Central memory CD8-positive, alpha-beta T cell (primary cell): ENCODE data around the gene CHL1.

ENCODE experiments used
- ATAC-seq: fragments of 150-1000 bp; cut with Tn5 transposase; replicated peaks from 2 replicates; pipeline ENCODE4 v1.10.0; 2022; ENCODE audit warnings: mild to moderate bottlenecking, moderate FRiP score, moderate number of reproducible peaks; ENCODE audit not compliant: poor library complexity, severe bottlenecking; ENCODE audit errors: extremely low read depth
- DNase-seq, 2 donors: peaks; one replicate each; pipeline ENCODE4 v3.0.0; 2021; ENCODE audit warnings: low spot score in 2 of 2
- H3K27ac Mint-ChIP-seq: one replicate; pipeline ENCODE4 v1.8.0; 2022; ENCODE audit warnings: low read depth, mild to moderate bottlenecking, moderate library complexity, mixed read lengths
- H3K27me3 Mint-ChIP-seq: one replicate; pipeline ENCODE4 v1.8.0; 2022; ENCODE audit warnings: mixed read lengths
- H3K36me3 Mint-ChIP-seq: one replicate; pipeline ENCODE4 v1.8.0; 2022; ENCODE audit warnings: mild to moderate bottlenecking, moderate library complexity, mixed read lengths; ENCODE audit not compliant: insufficient read depth
- H3K4me1 Mint-ChIP-seq: one replicate; pipeline ENCODE4 v1.8.0; 2022; ENCODE audit warnings: mixed read lengths
- H3K4me3 Mint-ChIP-seq: one replicate; pipeline ENCODE4 v1.8.0; 2022; ENCODE audit warnings: mild to moderate bottlenecking, moderate library complexity, mixed read lengths
- H3K9me3 Mint-ChIP-seq: one replicate; pipeline ENCODE4 v1.8.0; 2022; ENCODE audit warnings: mixed read lengths

CHL1 gene

DNA sequence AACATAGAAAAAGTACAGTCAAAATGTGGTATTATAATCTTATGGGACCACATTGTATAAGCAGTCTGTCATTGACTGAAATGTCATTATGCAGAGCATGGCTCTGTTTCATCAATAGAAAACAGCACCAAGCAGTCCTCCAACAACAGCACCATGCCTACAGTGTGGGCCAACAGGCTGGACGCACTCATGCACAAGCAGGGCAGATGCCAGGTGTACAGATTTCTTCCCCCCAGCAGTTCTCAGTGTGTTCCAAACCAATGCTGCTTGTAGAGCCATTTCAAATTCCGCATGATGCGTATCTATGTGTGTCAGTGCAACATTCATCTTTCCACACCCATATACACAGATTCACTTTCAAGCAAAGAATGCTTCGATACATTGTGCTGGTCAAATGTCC is 253.1 kb downstream of the CHL1 start:
- ATAC-seq (no peak), DNase-seq (no peak)
- Mint-ChIP-seq H3K27ac (no peak overlapping the region), H3K4me1 (no peaks in the 10 kb centered on the region), H3K36me3 (no peaks in the 10 kb centered on the region), H3K4me3 (no peak overlapping the region), H3K9me3 (peaks cover 30% of the 10 kb centered on the region), H3K27me3 (no peaks in the 10 kb centered on the region)

DNA sequence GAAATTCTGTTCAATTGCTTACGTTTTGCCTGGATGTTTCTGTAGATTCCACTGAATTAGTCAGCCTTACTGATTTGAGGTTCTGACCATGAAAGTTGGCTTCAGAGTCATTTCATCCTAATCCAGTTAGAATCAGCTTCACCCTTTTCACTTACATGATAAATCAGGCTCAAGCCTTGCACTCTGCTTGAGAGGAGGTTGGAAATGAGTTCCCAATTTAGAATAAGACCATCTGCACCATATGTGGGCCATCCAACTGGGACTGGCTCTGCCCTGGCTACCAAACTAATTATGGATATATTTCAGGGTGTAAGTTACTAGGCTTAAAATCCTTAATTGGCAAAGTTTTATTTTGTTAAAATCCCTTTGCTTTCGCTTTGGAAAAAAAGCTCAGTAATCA is 255.7 kb downstream of the CHL1 start:
- DNase-seq (no peak), ATAC-seq (no peak)
- Mint-ChIP-seq H3K4me1 (no peaks in the 10 kb centered on the region), H3K27ac (no peak overlapping the region), H3K4me3 (no peak overlapping the region), H3K27me3 (no peaks in the 10 kb centered on the region), H3K9me3 (peaks cover 21% of the 10 kb centered on the region), H3K36me3 (no peaks in the 10 kb centered on the region)

- DNase-seq (no peak), ATAC-seq (no peak)
- Mint-ChIP-seq H3K9me3 (peaks cover 17% of the 10 kb centered on the region), H3K4me3 (no peak overlapping the region), H3K27me3 (no peaks in the 10 kb centered on the region), H3K27ac (no peak overlapping the region), H3K36me3 (no peaks in the 10 kb centered on the region), H3K4me1 (no peaks in the 10 kb centered on the region)
Measured at GRCh38 chr3:453106-453505, 256.5 kb downstream of the CHL1 start.

GRCh38 chr3:454986-455385 is 258.4 kb downstream of the CHL1 start:
- H3K4me1 Mint-ChIP-seq: no peaks in the 10 kb centered on the region
- ATAC-seq (no peak), DNase-seq (no peak)
- H3K9me3 Mint-ChIP-seq: peaks cover 8% of the 10 kb centered on the region
- no peaks in the 10 kb centered on the region for H3K36me3 Mint-ChIP-seq
- H3K27me3 Mint-ChIP-seq: no peaks in the 10 kb centered on the region
- no peak overlapping the region for H3K27ac Mint-ChIP-seq
- H3K4me3 Mint-ChIP-seq: no peak overlapping the region

DNA sequence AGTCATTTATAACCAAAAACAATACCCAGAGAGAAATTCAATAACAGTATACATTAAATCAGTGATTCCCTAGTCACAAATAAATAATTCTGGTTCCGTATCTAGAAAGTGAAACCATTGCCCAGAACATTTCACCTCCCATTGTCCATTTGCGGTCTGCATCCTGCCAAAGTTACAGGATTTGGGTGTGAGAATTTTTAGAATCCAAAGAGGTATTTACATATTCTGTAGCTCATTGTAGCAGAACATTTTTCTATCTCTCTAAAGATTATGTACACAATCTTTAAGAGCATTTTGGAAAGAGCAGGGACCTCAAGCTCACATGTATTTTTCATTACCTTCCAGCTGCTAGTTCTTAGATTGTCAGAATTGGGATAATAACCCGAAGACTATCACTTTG is 261.6 kb downstream of the CHL1 start:
- no peaks in the 10 kb centered on the region for H3K27me3 Mint-ChIP-seq
- no peaks in the 10 kb centered on the region for H3K36me3 Mint-ChIP-seq
- no peak for ATAC-seq
- no peak overlapping the region for H3K27ac Mint-ChIP-seq
- no peaks in the 10 kb centered on the region for H3K4me1 Mint-ChIP-seq
- H3K9me3 Mint-ChIP-seq: no peaks in the 10 kb centered on the region
- no peak overlapping the region for H3K4me3 Mint-ChIP-seq
- DNase-seq: no peak

DNA sequence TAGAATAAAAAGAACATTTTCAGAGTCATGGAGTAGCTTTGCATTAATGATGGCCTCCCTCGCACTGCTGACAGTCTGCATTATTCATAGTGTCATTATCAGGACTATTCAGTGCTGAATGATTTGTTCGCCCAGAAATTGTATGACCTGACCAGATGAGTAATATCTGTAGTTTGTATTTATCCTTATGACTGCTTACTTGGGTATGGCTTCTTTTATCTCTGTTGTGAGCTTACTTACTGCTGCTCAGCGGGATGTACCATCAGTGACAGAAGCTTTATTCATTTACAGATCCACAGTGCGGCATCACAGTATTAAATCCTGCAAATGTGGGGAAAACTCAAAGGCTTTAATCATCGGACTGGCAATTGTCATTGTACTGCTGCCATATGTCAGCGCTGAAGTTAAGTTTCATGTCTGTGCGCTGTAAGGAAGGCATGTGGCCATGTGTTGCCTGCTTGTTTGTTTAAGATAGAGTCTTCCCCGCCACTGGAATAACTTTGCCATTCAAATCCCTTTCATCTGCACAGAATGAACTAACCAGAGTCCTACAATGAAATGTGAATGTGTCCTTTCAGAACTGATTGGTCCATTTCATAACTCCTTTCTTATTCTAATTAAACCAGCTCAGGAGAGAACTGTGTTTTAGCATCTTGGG is 262.2 kb downstream of the CHL1 start:
- no peaks in the 10 kb centered on the region for H3K9me3 Mint-ChIP-seq
- no peak for DNase-seq
- ATAC-seq: no peak
- H3K4me3 Mint-ChIP-seq: no peak overlapping the region
- no peaks in the 10 kb centered on the region for H3K4me1 Mint-ChIP-seq
- no peak overlapping the region for H3K27ac Mint-ChIP-seq
- no peaks in the 10 kb centered on the region for H3K27me3 Mint-ChIP-seq
- H3K36me3 Mint-ChIP-seq: no peaks in the 10 kb centered on the region
